CD4-positive, alpha-beta T cell treated with Interleukin-4 for 1 hour (primary cell): ENCODE measurements around the gene GALNT17.

Experiments
- DNase-seq, 2 donors: peaks; one replicate each; pipeline ENCODE4 v3.0.0-alpha.2; 2020 to 2022

Gene GALNT17

DNA sequence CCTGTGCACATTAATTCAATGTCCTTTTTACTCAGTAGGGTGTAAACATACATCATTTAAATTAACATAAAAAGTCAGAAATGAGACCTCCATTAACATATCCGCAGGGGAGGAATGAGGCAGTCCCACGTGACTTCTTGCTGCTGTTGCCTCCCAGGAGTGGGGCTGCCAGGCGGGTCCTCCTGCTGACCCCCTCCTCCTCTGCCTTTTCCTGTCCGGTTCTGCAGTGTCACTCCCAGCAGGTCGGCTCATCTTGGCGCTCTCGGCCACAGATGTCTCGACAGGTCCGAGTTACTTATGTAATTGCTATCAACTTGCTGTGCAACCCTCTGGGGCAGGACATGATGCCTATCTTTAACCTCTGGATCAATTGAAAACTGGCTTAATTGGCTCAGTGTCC, 329.6 kb downstream of the GALNT17 start:
- no peak for DNase-seq

- DNase-seq: no peak
Measured at GRCh38 chr7:71465741-71466189, 333.8 kb downstream of the GALNT17 start.

DNA sequence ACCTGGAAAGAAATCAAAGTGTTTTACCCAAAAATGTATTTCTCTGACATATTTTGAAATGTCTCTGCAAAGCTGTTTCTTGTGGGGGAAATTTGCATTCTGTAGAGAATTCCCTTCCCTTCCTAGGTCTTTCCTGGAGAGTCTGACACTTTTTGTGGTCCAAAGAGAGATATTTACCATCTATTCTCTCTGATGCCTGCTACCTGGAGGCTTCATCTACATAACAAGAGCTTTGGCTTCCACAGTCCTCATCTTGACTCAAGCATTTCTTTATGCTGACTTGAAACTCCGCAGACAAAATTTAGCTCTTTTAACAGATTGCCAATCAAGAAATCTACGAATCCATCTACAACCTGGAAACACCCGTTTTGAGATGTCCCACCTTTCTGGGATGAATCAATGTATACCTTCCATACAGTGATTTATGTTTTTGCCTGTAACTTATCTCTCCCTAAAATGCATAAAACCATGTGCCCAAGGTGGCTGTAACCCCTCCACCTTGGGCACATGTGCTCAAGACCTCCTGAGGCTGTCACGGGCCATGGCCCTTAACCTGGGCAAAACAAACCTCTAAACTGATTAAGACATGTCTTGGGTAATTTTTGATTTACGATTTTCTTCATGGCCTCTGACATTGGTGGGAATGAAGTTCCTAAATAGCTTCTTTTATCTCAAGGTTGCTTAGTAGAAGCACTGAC, 334.7 kb downstream of the GALNT17 start:
- no peak for DNase-seq

DNA sequence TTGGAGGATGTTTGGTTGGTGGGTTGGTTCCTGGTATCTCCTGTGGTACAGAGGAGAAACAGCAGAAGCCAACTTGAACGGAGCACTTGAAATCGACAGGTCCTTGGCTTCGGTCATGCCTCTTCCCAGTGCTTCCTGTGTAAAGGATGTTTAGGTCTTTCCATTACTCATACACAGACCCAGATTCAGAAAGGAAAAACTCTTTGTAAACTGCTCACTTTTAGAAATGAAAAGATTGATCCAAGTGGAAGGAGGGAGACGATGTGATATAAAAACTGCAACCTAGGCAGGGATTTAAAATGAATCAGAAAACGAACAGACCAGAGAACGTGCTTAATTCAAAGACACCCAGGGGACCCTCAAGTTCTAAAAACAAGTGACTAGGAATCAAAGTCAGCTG, 338.4 kb downstream of the GALNT17 start:
- no peak for DNase-seq

GRCh38 chr7:71470830-71471229, 338.9 kb downstream of the GALNT17 start:
- no peak for DNase-seq

- no peak for DNase-seq
Measured at GRCh38 chr7:71472962-71473361, 341.0 kb downstream of the GALNT17 start.

- no peak for DNase-seq
Measured at GRCh38 chr7:71473366-71473967, 341.5 kb downstream of the GALNT17 start.

DNA sequence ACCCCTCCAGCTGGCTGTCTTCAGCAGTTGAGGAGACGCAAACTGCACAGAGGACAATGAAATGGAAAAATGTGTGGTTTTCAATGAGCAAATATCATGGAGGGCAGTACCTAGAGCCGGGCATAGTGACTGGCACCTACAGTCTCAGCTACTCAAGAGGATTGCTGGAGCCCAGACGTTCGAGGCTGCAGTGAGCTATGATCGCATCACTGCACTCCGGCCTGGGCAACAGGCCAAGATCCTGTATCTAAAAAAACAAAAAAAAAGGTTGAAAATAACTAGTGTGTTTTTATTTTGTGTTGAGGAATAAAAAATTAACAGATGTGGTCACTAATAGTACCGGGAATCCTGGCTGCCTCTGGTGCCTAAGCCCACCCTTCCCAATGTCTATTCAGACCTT, 345.5 kb downstream of the GALNT17 start:
- no peak for DNase-seq

DNA sequence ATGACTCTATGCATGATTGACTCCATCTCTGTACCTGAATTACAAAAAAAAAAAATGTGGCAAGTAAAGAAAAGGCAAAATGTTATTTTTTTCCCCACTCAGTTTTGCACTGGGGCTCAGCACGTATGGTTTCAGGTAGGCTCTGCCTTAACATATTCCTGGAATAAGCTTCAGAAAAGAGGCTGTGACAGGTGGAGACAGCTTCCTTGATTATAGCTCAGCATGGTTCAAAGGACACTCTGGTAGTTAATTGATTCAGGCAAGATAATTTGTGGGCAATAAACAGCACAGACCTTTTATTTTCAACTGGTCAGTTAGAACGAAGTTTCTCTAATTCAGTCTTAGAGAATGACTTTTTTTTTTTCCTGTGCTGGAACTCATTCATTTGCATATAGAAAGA, 347.3 kb downstream of the GALNT17 start:
- no peak for DNase-seq

GRCh38 chr7:71480791-71481190, 348.8 kb downstream of the GALNT17 start:
- no peak for DNase-seq

DNA sequence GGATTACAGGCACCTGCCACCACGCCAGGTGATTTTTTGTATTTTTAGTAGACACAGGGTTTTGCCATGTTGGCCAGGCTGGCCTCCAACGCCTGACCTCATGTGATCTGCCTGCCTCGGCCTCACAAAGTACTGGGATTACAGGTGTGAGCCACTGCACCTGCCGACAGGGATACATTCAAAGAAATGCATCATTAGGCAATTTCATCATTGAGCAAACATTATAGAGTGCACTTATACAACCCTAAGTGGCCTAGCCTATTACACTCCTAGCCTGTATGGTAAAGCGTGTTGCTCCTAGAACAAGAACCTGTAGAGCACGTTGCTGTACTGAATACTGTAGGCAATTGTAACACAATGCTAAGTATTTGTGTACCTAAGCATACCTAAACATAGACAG, 350.3 kb downstream of the GALNT17 start:
- no peak for DNase-seq

DNA sequence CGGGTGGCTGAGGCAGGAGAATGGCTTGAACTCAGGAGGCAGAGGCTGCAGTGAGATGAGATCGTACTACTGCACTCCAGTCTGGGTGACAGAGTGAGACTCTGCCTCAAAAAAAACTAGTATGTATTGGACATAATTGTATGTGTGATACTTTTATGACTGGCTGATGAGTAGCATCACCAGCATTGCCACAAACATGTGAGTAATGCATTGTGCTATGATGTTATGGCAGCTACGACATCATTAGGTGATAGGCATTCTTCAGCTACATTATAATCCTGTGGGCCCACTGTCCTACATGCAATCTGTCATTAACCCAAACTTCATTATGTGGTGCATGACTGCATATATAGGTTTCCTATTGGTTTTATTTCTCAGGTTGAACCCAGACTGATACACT, 352.4 kb downstream of the GALNT17 start:
- DNase-seq: no peak

DNA sequence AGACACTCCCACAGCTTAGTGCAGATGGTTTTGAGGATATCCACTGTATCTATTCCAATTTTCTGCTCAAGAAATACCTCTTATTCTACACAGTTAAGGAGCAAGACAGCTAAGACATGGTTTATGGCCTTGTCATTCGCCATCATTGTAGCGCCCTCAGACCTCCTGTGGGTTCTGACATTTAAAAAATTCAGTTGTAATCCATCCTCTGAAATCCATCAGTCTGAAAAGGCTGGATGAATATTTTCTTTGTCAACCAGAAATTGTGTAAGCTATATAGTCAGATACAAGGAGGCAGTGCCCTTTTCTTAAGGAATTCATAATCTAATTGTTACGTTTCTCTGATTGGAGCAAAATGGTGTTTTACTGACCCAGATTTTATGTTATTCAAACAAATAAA, 353.6 kb downstream of the GALNT17 start:
- no peak for DNase-seq

- no peak for DNase-seq
Measured at GRCh38 chr7:71486414-71486813, 354.5 kb downstream of the GALNT17 start.

DNA sequence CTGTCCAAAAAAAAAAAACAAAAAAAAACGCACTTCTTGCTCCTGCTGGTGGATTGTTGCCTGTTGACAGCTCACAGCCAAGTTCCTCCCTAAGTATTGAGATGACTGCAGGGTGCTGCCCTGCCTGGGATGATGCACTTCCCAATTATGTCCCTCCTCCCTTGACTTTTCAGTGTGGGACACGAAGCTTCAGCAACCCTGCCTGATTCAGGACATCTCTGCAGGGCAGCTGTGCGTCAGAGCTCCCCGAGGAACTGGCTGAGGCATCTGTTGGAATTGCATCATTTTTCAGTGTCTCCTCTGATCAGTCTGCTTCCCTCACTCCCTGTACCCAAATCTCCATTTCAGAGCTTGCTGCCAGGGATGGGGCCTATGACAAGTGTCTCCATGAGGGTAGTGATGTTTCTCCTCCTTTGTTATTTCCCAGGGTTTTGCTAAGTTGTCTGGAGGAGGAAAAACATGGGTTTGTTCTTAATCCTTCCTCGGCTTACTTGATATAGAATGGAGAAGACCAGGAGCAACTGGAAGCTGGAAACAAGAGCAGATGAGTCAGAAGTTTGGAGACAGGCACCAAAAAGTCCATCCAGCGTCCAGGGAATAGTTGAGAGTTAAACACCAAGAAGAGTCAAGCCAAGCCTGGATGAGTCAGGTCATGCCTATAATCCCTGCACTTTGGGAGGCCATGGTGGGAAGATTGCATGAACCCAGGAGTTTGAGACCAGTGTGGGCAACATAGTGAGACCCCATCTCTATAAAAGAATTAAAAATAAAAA, 355.1 kb downstream of the GALNT17 start:
- DNase-seq: no peak

DNA sequence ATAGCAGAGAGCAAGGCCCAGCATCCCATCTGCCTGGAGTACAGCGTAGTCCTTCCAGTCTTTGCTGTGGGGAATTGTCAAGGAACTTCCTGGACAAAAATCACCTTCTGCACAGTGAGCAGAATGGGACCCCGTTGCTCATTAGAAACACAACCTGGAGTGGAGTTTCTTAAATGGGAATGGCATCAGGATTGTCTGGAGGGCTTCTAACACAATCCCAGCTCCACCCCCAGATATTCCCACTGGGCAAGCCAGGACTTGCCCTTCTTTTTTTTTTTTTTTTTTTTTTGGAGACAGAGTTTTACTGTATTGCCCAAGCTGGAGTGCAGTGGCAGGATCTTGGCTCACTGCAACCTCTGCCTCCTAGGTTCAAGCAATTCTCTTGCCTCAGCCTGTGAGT, 356.4 kb downstream of the GALNT17 start:
- no peak for DNase-seq

DNA sequence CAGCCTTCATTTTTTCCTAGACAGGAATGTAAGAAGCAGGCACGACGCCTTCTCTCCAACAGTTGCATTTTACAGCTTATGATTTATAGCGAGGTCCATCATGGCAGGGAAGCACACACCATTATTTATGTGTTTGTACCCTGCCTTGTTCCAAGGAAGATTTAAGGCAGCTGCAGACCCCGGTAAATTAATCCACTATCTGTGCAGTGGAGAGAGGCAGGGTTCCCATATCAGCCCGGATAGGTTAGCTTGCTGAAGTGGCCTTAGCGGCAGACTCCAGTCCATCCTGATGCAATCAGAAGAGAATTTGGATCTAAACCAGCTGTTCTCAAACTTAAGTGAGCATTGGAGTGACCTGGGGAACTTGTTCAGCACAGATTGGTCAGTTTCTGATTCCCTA, 359.4 kb downstream of the GALNT17 start:
- DNase-seq: no peak

- DNase-seq: no peak
Measured at GRCh38 chr7:71495828-71496227, 363.9 kb downstream of the GALNT17 start.

GRCh38 chr7:71497256-71497946, 365.5 kb downstream of the GALNT17 start:
- no peak for DNase-seq

GRCh38 chr7:71498381-71498780, 366.4 kb downstream of the GALNT17 start:
- no peak for DNase-seq

- DNase-seq: no peak
Measured at GRCh38 chr7:71504697-71505441, 372.9 kb downstream of the GALNT17 start.

GRCh38 chr7:71506822-71507221, 374.9 kb downstream of the GALNT17 start:
- DNase-seq: no peak
